ENCODE data around the gene PUS1.
"Not testable (repeated sequence)": the region's sequence is repeated elsewhere in the genome, so short reads cannot be mapped to it uniquely, and the experiment has no call there.

PUS1 gene

GRCh38 chr12:131943876-131944275, 14.8 kb downstream of the PUS1 start:
- no peak for DNase-seq (ENCODE audit: low read depth, low spot score)
- H3K4me3 ChIP-seq (ENCODE audit: low read depth, low read length) = no peak overlapping the region
- ChIA-PET CTCF (no interaction called here), POLR2A (no interaction called here)
- no peak for TF ChIP-seq CTCF (IDR thresholded peaks at IDR 0.05; ENCODE audit: insufficient read depth, low read length, missing control alignments)

GRCh38 chr12:131944601-131945251, 15.7 kb downstream of the PUS1 start:
- no peak for TF ChIP-seq CTCF (IDR thresholded peaks at IDR 0.05; ENCODE audit: insufficient read depth, low read length, missing control alignments)
- ChIA-PET CTCF (no interaction called here), POLR2A (no interaction called here)
- no peak for DNase-seq (ENCODE audit: low read depth, low spot score)
- no peak overlapping the region for H3K4me3 ChIP-seq (ENCODE audit: low read depth, low read length)

DNA sequence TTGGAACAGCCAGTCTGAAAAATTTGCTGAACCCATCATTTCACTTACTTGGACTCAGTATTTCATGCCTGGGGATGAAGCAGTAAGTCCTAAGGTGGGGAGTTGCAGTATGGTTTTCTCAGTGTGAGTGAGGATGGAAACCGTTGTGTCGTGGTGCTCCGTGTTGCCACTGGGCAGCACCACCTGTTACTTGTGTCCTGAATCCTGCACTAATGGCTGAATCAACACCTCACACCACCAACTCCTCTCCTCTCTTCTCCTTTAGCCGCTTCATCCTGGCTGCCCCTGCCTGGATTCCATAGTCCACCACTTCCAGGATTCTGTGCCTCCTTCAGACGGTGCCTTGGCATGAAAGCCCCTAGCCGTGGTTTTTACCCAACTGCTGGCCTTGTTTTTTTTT, 17.7 kb downstream of the PUS1 start:
- TF ChIP-seq CTCF (IDR thresholded peaks at IDR 0.05; ENCODE audit: insufficient read depth, low read length, missing control alignments) = no peak
- POLR2A ChIA-PET = no interaction called here
- no peak overlapping the region for H3K4me3 ChIP-seq (ENCODE audit: low read depth, low read length)
- no peak for DNase-seq (ENCODE audit: low read depth, low spot score)
- CTCF ChIA-PET = no interaction called here

DNA sequence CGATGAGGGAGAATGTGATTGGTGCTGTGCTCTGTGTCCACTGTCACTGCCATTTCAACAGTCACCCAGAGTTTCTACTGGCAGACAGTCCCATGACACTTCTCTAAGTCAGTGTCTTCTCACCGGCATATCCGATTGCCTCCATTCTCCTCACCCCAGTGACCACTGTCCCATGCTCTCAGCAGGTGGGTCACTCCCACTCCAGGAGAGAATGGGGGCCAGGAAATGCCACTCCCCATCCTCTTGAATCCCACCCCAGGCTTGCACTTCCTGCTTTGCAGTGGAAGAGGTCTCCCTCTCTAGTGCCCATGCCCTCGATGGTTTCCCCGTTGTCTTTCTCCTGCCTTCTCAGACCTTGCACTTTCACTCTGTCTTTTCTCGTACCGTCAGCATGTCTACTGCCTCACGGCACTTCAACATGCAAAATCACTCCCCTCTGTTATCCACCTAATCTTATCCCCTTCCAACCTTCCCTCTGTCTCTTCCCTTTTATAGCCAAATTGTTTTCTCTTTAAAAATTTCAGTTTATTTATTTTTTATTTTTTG, 18.5 kb downstream of the PUS1 start:
- ChIA-PET CTCF (no interaction called here), POLR2A (no interaction called here)

GRCh38 chr12:131948166-131948712, 19.2 kb downstream of the PUS1 start:
- ChIA-PET POLR2A (no interaction called here), CTCF (interaction anchor here (0.7 kb wide), 1 partner anchor 112 kb away, joined by 3 read pairs; no protein-coding TSS in a partner anchor)
- no peak for DNase-seq (ENCODE audit: low read depth, low spot score)
- no peak overlapping the region for H3K4me3 ChIP-seq (ENCODE audit: low read depth, low read length)
- no peak for TF ChIP-seq CTCF (IDR thresholded peaks at IDR 0.05; ENCODE audit: insufficient read depth, low read length, missing control alignments)

More for the DNA sequence above, 18.5 kb downstream of the PUS1 start:
- H3K4me3 ChIP-seq (ENCODE audit: low read depth, low read length) = no peak overlapping the region
- DNase-seq (ENCODE audit: low read depth, low spot score) = no peak
- TF ChIP-seq CTCF (IDR thresholded peaks at IDR 0.05; ENCODE audit: insufficient read depth, low read length, missing control alignments) = no peak

GRCh38 chr12:131948713-131949430, 19.8 kb downstream of the PUS1 start:
- H3K4me3 ChIP-seq (ENCODE audit: low read depth, low read length) = peak overlapping the region; percentile 65
- ChIA-PET CTCF (interaction anchor here (0.7 to 3.6 kb wide), 7 partner anchors 14 to 181 kb away, joined by 3 to 13 read pairs (median 3); no protein-coding TSS in a partner anchor), POLR2A (interaction anchor here (0.5 to 1.0 kb wide), 3 partner anchors 18 to 118 kb away, joined by 3 to 4 read pairs (median 3); partner anchors contain the start of gene PUS1)
- not testable (repeated sequence) for DNase-seq (ENCODE audit: low read depth, low spot score)

Data from AG04449 (cell line).